Suppressor macrophage (primary cell): Measurements from ENCODE around the gene SCN9A.
"Not testable (repeated sequence)": the region's sequence is repeated elsewhere in the genome, so short reads cannot be mapped to it uniquely, and the experiment has no call there.

Experiments used
- DNase-seq, 4 experiments: peaks; one replicate each; pipeline ENCODE4 v3.0.0-alpha.2; 2020 to 2022

Gene SCN9A

DNA sequence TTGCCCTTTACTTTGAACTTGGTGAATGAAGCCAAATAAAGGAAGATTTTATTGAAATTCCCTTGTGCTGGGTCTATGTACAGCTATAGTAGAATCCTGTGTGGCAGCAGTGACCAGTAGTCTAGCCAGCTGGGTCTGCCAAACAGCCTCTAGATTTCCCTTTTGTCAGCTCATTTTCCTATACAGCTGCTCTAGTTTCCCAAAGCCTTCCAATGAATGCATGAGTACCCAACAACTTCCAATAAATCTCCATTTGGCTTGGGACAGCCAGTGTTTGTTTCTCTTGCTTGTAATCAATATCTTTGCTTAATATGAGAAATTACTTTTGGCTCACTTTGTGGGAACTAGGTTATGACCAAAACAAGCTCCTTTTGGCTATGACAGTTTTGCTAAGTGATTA is 43.6 kb downstream of the SCN9A start:
- no peak for DNase-seq

GRCh38 chr2:166331468-166331867 is 44.3 kb downstream of the SCN9A start:
- no peak for DNase-seq

DNA sequence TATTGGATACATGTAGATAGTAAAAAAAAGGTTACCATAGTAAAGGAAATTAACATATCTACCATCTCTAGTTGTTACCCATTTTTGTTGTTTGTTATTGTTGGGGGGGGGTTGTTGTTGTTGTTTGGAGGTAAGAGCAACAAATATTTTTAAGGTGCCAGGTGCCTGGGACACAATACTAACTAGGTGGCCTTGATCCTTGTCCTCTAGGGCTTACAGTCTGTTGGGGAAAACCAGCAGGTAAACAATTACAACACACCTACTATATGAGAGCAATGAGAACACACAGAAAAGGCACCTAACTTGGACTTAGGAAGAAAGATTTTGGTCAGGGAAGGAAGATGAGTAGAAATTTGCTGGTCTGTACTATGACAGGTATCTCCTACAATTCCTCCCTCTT is 46.3 kb downstream of the SCN9A start:
- DNase-seq = no peak

GRCh38 chr2:166328147-166328546 is 47.6 kb downstream of the SCN9A start:
- DNase-seq = no peak

- no peak for DNase-seq
Measured at GRCh38 chr2:166321076-166321475, 54.7 kb downstream of the SCN9A start.

DNA sequence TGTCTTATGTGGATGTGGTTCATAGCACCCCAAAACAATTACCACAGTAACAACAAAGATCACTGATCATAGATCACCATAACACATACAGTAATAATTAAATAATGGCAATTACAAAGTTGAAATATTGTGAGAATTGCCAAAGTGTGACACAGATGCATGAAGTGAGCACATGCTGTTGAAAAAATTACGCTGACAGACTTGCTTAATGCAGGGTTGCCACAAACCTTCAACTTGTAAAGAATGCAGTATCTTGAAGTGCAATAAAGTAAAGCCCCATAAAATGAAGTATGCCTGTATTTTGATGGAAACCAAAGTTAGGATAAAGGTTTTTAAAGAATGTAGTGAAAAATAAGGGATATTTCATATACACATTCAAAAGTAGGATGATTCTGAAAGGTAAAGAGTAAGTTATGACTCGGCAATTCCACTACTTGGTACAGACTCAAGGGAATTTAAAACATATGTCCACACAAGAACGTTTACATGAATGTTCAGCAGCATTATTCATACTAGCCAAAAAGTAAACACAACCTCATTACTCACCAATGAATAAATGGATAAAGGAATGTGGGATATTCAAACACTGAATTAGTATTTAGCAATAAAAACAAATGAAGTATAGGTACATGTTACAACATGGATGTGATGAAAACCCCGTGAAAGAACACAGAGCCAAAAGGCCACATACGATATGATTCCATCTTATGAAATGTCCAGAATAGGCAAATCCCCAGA is 61.6 kb downstream of the SCN9A start:
- no peak for DNase-seq

DNA sequence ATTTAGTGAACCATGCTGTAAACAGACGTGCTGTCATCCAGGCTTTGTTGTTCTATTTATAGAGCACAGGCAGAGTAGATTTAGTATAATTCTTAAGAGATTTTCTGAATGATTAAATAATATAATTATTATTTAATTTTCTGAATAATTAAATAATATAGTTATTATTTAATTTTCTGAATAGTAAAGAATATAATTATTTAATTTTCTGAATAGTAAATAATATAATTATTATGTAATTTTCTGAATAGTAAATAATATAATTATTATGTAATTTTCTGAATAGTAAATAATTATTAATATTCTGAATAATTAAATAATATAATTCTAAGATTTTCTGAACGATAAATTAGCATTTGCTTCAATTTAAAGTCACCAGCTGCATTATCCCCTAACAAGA is 62.9 kb downstream of the SCN9A start:
- not testable (repeated sequence) for DNase-seq

DNA sequence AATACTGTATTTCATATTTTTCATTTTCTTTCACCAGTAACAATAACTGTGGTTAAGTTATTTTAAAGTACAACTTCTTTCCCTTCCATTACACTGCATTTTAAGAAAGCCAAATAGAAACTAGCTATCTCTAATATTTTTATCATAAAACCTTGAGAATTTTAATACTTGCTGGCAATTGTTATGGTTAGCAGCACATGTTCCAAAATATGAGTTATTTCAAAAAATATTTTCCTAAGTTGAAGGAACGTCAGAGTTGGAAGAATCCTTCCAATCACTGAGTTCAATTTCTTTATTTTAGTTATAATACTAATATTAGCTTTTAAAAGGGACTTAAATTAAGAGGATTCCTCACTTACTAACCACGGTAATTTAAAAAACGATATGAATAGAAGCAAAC is 68.4 kb downstream of the SCN9A start:
- no peak for DNase-seq

DNA sequence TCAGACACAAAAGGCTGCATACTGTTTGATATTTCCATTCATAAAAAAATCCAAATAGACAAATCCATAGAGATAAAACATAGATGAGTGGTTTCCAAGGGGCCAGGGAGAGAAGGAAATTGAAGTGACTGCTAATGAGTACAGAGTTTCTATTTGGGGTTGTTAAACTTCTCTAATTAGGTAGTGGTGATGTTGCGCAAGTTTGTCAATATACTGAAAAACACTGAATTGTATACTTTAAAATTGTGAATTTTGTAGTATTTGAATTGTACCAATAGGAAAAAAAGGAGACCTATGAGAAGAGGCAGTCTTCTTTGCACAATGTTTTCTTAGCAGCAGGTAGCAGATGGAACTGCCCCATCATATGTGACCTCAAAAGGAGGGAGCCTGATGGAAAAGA is 71.1 kb downstream of the SCN9A start:
- DNase-seq = no peak

- DNase-seq = no peak
Measured at GRCh38 chr2:166302036-166302435, 73.7 kb downstream of the SCN9A start.

DNA sequence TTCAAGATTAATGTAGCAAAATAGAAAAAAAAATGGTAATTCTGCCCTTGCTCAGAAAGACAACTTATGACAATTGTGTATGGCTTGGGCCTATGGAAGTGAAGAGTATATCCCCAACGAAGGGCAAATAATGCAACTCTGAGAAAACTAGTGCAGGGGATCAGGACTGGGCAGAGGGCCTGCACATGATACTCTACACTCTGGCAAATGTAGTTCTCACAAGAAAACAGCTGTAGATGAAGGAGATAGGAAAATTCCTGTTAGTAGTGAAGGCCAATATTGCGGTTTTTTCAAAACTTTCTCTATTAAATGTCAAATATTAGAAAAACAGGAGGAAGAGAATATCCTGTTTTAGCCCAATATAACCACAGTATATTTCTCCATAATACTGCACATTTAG is 77.8 kb downstream of the SCN9A start:
- DNase-seq = no peak

DNA sequence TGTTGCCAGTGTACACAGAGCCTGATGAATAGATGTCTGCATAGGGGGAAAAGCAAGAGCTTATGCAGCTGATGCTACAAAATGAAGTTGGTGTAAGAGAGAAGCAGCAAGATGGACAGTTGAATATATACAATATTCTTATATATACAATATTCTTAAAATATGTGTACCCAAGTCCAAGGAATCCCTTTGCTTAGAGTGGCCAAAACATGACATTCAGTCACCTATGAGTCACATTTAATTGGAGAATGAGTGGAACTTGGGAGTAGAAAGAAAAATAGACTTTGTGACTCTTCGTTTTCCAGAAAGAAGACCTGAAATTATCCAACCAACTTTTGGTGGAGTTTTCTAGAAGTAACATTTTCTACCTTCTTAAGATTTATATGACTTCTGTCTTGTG is 81.8 kb downstream of the SCN9A start:
- DNase-seq = no peak

GRCh38 chr2:166285215-166285614 is 90.5 kb downstream of the SCN9A start:
- DNase-seq = no peak

GRCh38 chr2:166284359-166284758 is 91.4 kb downstream of the SCN9A start:
- no peak for DNase-seq

- DNase-seq = no peak
Measured at GRCh38 chr2:166282154-166282553, 93.6 kb downstream of the SCN9A start.

- no peak for DNase-seq
Measured at GRCh38 chr2:166278856-166279255, 96.9 kb downstream of the SCN9A start.

DNA sequence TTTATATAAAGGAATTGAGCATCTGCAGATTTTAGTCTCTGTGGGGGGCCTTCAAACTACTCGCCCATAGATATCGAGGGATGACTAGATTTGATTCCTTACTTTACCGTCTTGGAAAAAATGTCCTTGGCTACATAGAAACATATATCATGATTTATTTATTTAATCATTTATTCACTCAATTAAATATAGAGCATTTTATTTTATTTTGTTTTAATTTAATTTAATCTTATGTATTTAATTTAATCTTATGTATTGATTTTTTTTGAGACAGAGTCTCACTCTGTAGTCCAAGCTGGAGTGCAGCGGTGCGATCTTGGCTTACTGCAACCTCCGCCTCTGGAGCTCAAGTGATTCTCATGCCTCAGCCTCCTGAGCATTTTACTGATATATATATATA is 105.4 kb downstream of the SCN9A start:
- no peak for DNase-seq

DNA sequence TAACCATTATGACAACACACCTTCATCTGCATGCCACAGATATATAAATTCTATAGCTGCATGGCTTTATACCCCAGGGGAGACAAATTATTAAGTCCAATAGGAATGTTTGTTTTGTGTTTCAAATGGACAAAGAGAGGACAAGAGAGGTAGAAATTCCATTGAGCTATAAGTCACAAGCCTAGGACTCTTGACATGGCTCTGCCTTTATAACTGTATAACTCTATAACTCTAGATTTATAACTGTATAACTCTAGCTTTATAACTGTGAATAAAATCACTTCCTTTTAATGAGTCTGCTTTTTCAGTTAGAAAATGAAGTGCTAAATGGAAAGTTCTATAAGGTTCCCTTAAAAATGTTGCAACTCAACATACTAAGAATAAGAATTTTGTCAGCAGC is 106.4 kb downstream of the SCN9A start:
- DNase-seq = no peak

GRCh38 chr2:166257859-166258258 is 117.9 kb downstream of the SCN9A start:
- no peak for DNase-seq

- DNase-seq = no peak
Measured at GRCh38 chr2:166256896-166257295, 118.8 kb downstream of the SCN9A start.

DNA sequence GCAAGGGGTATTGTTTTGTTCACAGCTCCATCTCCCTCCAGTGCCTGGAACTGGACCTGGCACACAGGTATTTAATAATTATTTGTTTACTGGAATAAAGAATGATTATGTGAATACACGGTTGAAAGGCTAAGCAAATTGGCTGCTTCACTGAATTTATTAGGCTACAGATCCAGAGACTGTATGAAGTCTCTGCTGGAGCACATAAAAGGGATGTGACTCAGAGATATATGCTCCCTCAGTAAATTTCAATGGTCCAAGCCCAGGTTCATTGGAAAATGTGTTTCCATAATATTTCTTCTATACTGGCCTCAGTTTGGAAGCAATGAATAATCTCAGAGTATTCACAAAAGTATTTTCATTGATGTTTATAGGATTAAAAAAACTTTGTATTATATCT is 126.4 kb downstream of the SCN9A start:
- DNase-seq = no peak

DNA sequence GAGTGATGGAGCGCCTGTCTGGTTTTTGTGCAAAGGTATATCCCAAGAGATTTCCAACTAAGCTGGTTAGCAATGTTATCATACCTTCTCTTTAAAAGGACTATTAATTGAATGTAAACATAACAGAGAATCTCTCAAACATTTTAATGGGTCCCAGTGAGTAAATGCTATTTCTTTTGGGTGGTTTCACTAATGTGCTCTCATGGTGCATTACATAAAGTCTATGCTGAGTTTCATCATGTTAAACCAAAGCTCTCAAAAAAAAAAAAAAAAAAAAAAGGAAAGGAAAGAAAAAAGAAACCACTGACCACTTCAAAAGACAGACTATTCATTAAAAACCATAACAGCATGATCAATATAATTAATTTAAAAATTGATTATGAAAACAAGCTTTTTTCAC is 128.8 kb downstream of the SCN9A start:
- DNase-seq = no peak

GRCh38 chr2:166242309-166242708 is 133.4 kb downstream of the SCN9A start:
- no peak for DNase-seq

GRCh38 chr2:166240387-166241313 is 135.1 kb downstream of the SCN9A start:
- DNase-seq = no peak
